GM19455 (cell line): ENCODE results near the gene DPP6.

Experiments used
- ATAC-seq: cut with Tn5 transposase; IDR thresholded peaks from one replicate; pipeline ENCODE4 v1.9.1; 2021; ENCODE audit not compliant: unreplicated experiment

Gene DPP6

GRCh38 chr7:154868921-154869320 lies 816.7 kb downstream of the DPP6 start:
- no peak for ATAC-seq

DNA sequence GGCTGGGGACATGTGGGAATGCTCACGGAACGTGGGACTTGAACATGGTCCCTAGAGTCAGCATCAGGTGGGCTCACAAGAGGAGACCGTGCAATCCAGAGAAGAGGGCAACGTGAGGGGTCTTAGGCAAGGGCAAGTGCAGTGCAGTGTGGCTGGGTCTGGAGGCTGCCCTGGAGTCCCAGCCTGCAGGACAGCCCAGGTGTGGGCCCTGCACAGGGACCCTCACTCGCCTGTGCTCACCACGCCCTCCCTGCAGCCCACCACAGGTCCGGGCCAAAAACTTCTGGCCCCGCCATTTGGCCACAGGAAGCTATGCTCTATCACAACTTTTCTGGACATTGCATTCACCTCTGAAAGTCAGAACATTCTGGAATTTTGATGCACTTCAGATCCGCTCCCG lies 817.2 kb downstream of the DPP6 start:
- ATAC-seq, result no peak

DNA sequence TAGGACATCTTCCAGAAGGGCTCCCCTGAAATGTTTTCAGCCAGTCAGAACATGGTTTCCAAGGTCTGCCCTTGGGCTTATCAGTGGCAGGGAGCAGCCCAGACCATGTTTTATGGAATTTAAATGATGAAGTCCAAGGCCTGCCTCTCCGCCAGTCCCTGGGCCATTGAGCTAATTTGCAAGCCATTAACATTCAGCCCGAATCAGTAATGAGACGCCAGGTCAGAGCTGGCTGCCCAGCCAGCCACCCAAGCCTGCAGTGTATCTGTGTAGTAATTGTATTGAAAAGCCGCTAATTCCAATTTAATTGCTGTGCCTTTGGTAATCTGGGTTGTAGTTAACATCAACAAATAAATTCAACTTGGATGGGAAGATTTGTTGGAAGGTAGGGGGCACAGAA lies 819.3 kb downstream of the DPP6 start:
- no peak for ATAC-seq

GRCh38 chr7:154871928-154872750 lies 819.9 kb downstream of the DPP6 start:
- ATAC-seq, result no peak

- ATAC-seq, result no peak
Observed at GRCh38 chr7:154872811-154873499, 820.8 kb downstream of the DPP6 start.

DNA sequence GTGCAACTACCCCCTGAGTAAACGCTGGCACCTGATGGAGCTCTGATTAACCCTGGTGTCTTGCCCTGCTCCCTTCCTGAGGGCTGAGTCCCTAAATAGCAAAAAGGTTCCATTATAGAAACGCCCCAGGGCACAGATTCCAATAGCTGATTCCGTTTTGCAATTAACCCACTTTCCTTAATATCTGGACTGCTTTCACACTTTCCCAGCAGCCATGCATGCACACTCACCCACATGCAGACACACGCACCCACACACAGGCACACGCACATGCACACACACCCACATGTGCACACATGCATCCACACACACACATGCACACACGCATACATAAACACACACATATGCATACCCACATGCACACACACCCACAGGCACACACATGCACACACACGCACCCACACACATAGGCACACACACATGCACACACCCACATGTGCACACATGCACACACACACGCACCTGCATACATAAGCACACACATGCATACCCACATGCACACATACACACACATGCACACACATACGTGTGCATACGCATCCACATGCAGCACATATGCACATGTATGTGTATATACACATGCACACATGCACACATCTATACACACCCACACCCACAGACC lies 821.4 kb downstream of the DPP6 start:
- ATAC-seq, result no peak

- ATAC-seq, result no peak
Observed at GRCh38 chr7:154874409-154875113, 822.4 kb downstream of the DPP6 start.

GRCh38 chr7:154875297-154875696 lies 823.1 kb downstream of the DPP6 start:
- no peak for ATAC-seq

GRCh38 chr7:154876516-154876915 lies 824.3 kb downstream of the DPP6 start:
- ATAC-seq, result no peak

GRCh38 chr7:154877031-154877430 lies 824.8 kb downstream of the DPP6 start:
- ATAC-seq, result no peak

DNA sequence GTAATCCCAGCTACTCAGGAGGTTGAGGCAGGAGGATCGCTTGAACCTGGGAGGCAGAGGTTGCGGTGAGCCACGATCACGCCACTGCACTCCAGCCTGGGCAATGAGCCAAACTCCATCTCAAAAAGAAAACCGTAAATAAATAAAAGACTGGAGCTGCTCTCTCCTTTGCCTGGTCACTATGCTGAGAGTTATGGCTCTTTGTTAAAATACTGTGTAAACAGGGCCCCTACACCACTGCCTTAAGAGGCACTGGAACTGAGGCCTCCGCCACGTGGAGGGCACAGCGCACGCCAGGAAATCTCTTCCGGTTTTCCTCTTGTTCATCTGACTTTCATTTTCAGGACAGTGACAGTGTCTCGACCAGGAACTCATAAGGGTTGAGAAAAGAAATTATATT lies 827.4 kb downstream of the DPP6 start:
- ATAC-seq, result no peak

- ATAC-seq, result no peak
Observed at GRCh38 chr7:154880513-154880912, 828.3 kb downstream of the DPP6 start.

GRCh38 chr7:154881026-154881425 lies 828.8 kb downstream of the DPP6 start:
- ATAC-seq, result no peak

GRCh38 chr7:154881526-154881925 lies 829.3 kb downstream of the DPP6 start:
- no peak for ATAC-seq

DNA sequence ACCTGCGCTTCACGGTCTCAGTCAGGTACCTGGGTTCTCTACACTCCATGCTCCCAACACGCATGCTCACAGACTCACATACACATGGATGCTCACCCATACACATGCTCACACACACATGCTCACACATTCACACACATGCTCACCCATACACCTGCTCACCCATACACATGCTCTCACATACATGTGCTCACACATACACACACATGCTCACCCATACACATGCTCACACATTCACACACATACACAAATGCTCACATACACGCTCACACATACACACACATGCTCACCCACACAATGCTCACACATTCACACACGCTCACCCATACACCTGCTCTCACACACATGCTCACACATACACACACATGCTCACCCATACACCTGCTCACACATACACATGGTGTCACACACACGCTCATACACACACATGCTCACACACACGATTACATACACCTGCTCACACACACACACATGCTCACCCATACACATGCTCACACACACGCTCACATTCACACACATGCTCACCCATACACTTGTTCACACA lies 830.8 kb downstream of the DPP6 start:
- no peak for ATAC-seq

- no peak for ATAC-seq
Observed at GRCh38 chr7:154884348-154884920, 832.2 kb downstream of the DPP6 start.

GRCh38 chr7:154886591-154886990 lies 834.4 kb downstream of the DPP6 start:
- ATAC-seq, result no peak

DNA sequence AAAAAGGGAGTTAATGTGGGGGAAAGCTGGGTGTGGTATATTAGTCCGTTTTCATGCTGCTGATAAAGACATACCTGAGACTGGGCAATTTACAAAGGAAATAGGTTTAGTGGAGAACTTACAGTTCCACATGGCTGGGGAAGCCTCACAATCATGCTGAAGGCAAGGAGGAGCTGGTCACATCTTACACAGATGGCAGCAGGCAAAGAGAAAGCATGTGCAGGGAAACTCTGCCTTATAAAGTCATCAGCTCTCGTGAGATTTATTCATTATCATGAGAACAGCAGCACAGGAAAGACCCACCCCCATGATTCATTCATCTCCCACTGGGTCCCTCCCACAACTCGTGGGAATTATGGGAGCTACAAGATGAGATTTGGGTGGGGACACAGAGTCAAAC lies 836.5 kb downstream of the DPP6 start:
- no peak for ATAC-seq

- no peak for ATAC-seq
Observed at GRCh38 chr7:154892459-154892858, 840.3 kb downstream of the DPP6 start.

DNA sequence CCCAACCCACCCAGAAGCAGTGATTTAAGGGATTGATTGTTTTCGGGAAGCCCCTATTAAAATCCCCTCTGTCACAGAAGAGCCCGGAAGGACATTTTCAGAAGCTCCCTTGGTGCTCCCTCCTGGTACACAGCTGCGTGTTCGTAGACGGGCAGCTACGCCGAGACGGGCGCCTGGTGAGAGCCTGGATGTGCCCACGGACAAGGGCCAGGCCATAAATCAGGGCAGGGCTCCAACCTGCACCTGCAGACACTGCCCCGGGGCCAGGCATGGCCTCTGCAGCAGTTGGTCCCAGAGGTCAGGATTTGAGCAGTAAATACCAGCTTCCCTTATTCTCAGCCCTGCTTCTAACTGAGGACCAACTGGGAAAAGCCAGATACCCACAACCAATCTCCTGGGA lies 843.9 kb downstream of the DPP6 start:
- ATAC-seq, result no peak
